HepG2 (cell line): ENCODE data around the gene TLR4. TPM values are rescaled to one million over a fixed set of nuclear protein-coding genes. Genes with fewer than 3 reads are reported as not detected.

Experiments used
- ATAC-seq: fragments of 200-7000 bp; cut with Tn5 transposase; 3 replicates; pipeline ENCODE4 v1.9.1; 2020; ENCODE audit warnings: mild to moderate bottlenecking, moderate library complexity
- BruUV-seq: library from RNA; stranded (reverse); fragments of 400-500 nt; replicated peaks from 2 replicates; lab custom pipeline; 2021; lab: Mats Ljungman, UMichigan
- CTCF ChIA-PET: fragments of 300-600 bp; formaldehyde crosslinking; extraction: SDS; loops from one replicate; lab custom pipeline; 2021; ENCODE audit warnings: low total read pairs, inconsistent platforms, low intra/inter-chr PET ratio; lab: Yijun Ruan, JAX
- POLR2A ChIA-PET: fragments of 350-600 bp; sonication (Branson Sonifier 250); formaldehyde crosslinking; loops from one replicate; lab custom pipeline; 2020; ENCODE audit warnings: antibody characterized with exemption, inconsistent platforms; lab: Yijun Ruan, JAX
- DNase-seq: peaks from one replicate; pipeline ENCODE4 v3.0.0-alpha.2; 2015; ENCODE audit warnings: low spot score
- FAIRE-seq: peaks from 3 replicates; lab custom pipeline; 2011; peaks lifted over from hg19 to GRCh38; lab: Jason Lieb, UNC
- H2AFZ ChIP-seq: one replicate; pipeline ENCODE4 v1.6.1; 2011; ENCODE audit warnings: low read length, inconsistent platforms
- H3K27ac ChIP-seq: fragments of 300-600 bp; 3 replicates; pipeline ENCODE4 v1.8.0; 2011; ENCODE audit warnings: mixed run types, mild to moderate bottlenecking, mixed read lengths, low read length, inconsistent platforms; ENCODE audit not compliant: insufficient read depth; ENCODE audit errors: extremely low read length
- H3K27me3 ChIP-seq, 2 experiments: fragments of 200-600 bp in 1 of 2; 2 replicates in 1 of 2; 3 replicates in 1 of 2; pipeline versions ENCODE4 v1.6.0 to v1.8.0; 2011; ENCODE audit warnings: low read length in 2 of 2, mild to moderate bottlenecking in 2 of 2, moderate library complexity in 2 of 2, inconsistent platforms in 1 of 2; ENCODE audit not compliant: insufficient read depth in 2 of 2, control insufficient read depth in 1 of 2
- H3K36me3 ChIP-seq, 2 experiments: fragments of 200-600 bp in 1 of 2; replicated peaks in 1 of 2; 2 replicates in 1 of 2; 3 replicates in 1 of 2; pipeline versions ENCODE4 v1.5.1 to v1.8.0; 2011; ENCODE audit warnings: low read length in 2 of 2, inconsistent platforms in 1 of 2; ENCODE audit not compliant: insufficient read depth in 2 of 2, control insufficient read depth in 1 of 2
- H3K4me1 ChIP-seq: 2 replicates; pipeline ENCODE4 v1.5.1; 2012; ENCODE audit warnings: low read length, inconsistent platforms; ENCODE audit not compliant: insufficient read depth
- H3K4me2 ChIP-seq: 2 replicates; pipeline ENCODE4 v1.6.0; 2011; ENCODE audit warnings: low read depth, low read length, inconsistent platforms
- H3K4me3 ChIP-seq, 3 experiments: fragments of 200-600 bp in 1 of 3; sonication (generic), shearing (Covaris generic) in 1 of 3; replicated peaks in 1 of 3; 2 replicates each; pipeline ENCODE4 v1.5.1; 2011 to 2016; ENCODE audit warnings: low read length in 3 of 3, inconsistent platforms in 2 of 3, low read depth in 2 of 3, mild to moderate bottlenecking in 2 of 3, control low read depth in 1 of 3, mixed read lengths in 1 of 3; ENCODE audit not compliant: insufficient read depth in 1 of 3
- H3K79me2 ChIP-seq: one replicate; pipeline ENCODE4 v1.6.1; 2011; ENCODE audit warnings: low read length, inconsistent platforms; ENCODE audit not compliant: insufficient read depth
- H3K9ac ChIP-seq: 2 replicates; pipeline ENCODE4 v1.6.0; 2011; ENCODE audit warnings: mild to moderate bottlenecking, low read depth, low read length, inconsistent platforms; ENCODE audit not compliant: insufficient read depth
- H3K9me3 ChIP-seq: 2 replicates; pipeline ENCODE4 v1.5.1; 2012; ENCODE audit warnings: mild to moderate bottlenecking, low read length
- H4K20me1 ChIP-seq: 2 replicates; pipeline ENCODE4 v1.6.0; 2011; ENCODE audit warnings: inconsistent platforms, mild to moderate bottlenecking, low read length, moderate library complexity; ENCODE audit not compliant: insufficient read depth
- ADNP ChIP-seq: sonication (generic); formaldehyde crosslinking; IDR thresholded peaks from 2 replicates; pipeline ENCODE4 v1.4.0; 2020; ENCODE audit warnings: missing genetic modification reagents
- CEBPB ChIP-seq: IDR thresholded peaks from 2 replicates; pipeline ENCODE4 v1.6.1; 2011; ENCODE audit warnings: low read depth, low read length, improper control_type of control experiment, borderline replicate concordance
- HOXA5 ChIP-seq: sonication (generic); formaldehyde crosslinking; IDR thresholded peaks from 2 replicates; pipeline ENCODE4 v1.4.0; 2020; ENCODE audit warnings: missing genetic modification reagents
- MIXL1 ChIP-seq: IDR thresholded peaks from 2 replicates; pipeline ENCODE4 v1.6.1; 2016
- MYNN ChIP-seq: sonication (generic); formaldehyde crosslinking; IDR thresholded peaks from 2 replicates; pipeline ENCODE4 v1.4.0; 2020; ENCODE audit warnings: mild to moderate bottlenecking, low read depth, missing genetic modification reagents
- NR2F1 ChIP-seq, 2 experiments: fragments of 450-650 bp in 1 of 2; formaldehyde crosslinking in 1 of 2; IDR thresholded peaks; 2 replicates each; pipeline versions ENCODE4 v1.5.0 to v1.6.1; 2016 to 2020; ENCODE audit warnings: mild to moderate bottlenecking in 1 of 2, missing compliant biosample characterization in 1 of 2, missing genetic modification reagents in 1 of 2, moderate library complexity in 1 of 2
- PCBP2 ChIP-seq: fragments of 200-400 bp; formaldehyde crosslinking; optimal IDR thresholded peaks from 2 replicates; pipeline ENCODE3; 2018; ENCODE audit warnings: low read length, low read depth; ENCODE audit not compliant: poor library complexity, severe bottlenecking
- RNF2 ChIP-seq: fragments of 450-650 bp; conservative IDR thresholded peaks from 2 replicates; pipeline ENCODE4 v1.6.1; 2016; ENCODE audit warnings: low read depth
- TBL1XR1 ChIP-seq: fragments of 150-350 bp; IDR thresholded peaks from 2 replicates; pipeline ENCODE4 v1.6.1; 2014; ENCODE audit warnings: borderline replicate concordance, low read length; ENCODE audit not compliant: partially characterized antibody
- TOPORS ChIP-seq: sonication (generic); formaldehyde crosslinking; IDR thresholded peaks from 2 replicates; pipeline ENCODE4 v1.8.0; 2023; ENCODE audit warnings: mild to moderate bottlenecking, missing genetic modification reagents
- ZFP37 ChIP-seq: sonication (generic); formaldehyde crosslinking; IDR thresholded peaks from 2 replicates; pipeline ENCODE4 v1.4.0; 2020; ENCODE audit warnings: missing genetic modification reagents, borderline replicate concordance
- ZNF343 ChIP-seq: sonication (generic); formaldehyde crosslinking; IDR thresholded peaks from 2 replicates; pipeline ENCODE4 v1.4.0; 2020; ENCODE audit warnings: mild to moderate bottlenecking, missing genetic modification reagents
- ZNF792 ChIP-seq: IDR thresholded peaks from 2 replicates; pipeline ENCODE4 v1.6.1; 2016
- ZZZ3 ChIP-seq: sonication (generic); formaldehyde crosslinking; IDR thresholded peaks from 2 replicates; pipeline ENCODE4 v1.4.0; 2020; ENCODE audit warnings: missing genetic modification reagents, mild to moderate bottlenecking, borderline replicate concordance
- whole genome bisulfite sequencing: methylation state at CpG from one replicate; pipeline ENCODE4 v1.1.6; 2017; ENCODE audit warnings: low lambda C conversion rate; 5-methylcytosine and 5-hydroxymethylcytosine counted together
- in situ Hi-C: cut with HindIII; loops from 2 replicates; pipeline ENCODE4 v1.10.0; 2017; ENCODE audit warnings: low pct_unique_long_range_greater_than_20kb; ENCODE audit not compliant: extremely low pct_ligation_motif_present
- intact Hi-C: fragments of 100-400 bp; cut with micrococcal nuclease; formaldehyde crosslinking; loops from one replicate; pipeline ENCODE4 v1.10.0; 2022; ENCODE audit not compliant: unreplicated experiment
- polyA plus RNA-seq, 8 experiments: library from polyadenylated mRNA; depleted of rRNA in 3 of 8; stranded (reverse) in 7 of 8; unstranded in 1 of 8; fragments of >200 nt; fragmentation: Illumina TruSeq in 4 of 8; extraction: Trizol in 4 of 8; gene quantifications; 2 replicates each; pipeline versions ENCODE4 v1.2.1 to v1.2.3, GENCODE V29; 2011 to 2016; ENCODE audit warnings: low read depth in 4 of 8, missing spikeins in 1 of 8, mixed read lengths in 1 of 8; ENCODE audit not compliant: insufficient read depth in 1 of 8
- total RNA-seq, 5 experiments: library from RNA; depleted of rRNA; stranded (reverse); fragments of >200 nt; fragmentation: Illumina TruSeq; extraction: Trizol; gene quantifications; 2 replicates each; pipeline ENCODE4 v1.2.3, GENCODE V29; 2016; ENCODE audit warnings: low read depth in 1 of 5
- TF ChIP-seq, protein P1 (sequence below): sonication (generic); formaldehyde crosslinking; IDR thresholded peaks from 2 replicates; pipeline ENCODE4 v1.4.0; 2020; ENCODE audit warnings: missing genetic modification reagents
- TF ChIP-seq, protein P2 (sequence below): sonication (generic); formaldehyde crosslinking; IDR thresholded peaks from 2 replicates; pipeline ENCODE4 v1.8.0; 2022; ENCODE audit warnings: missing genetic modification reagents, low read depth, mild to moderate bottlenecking, borderline replicate concordance
- TF ChIP-seq, protein P3 (sequence below): IDR thresholded peaks from 2 replicates; pipeline ENCODE4 v1.6.1; 2016; ENCODE audit warnings: control low read depth
- TF ChIP-seq, protein P4 (sequence below): sonication (generic); formaldehyde crosslinking; IDR thresholded peaks from 2 replicates; pipeline ENCODE4 v1.4.0; 2020; ENCODE audit warnings: missing genetic modification reagents

TLR4 gene
- total and polyA plus RNA-seq, 2 of the 13 experiments (the other 11 are each of a cell fraction or from before 2014, with no cell fraction given), result 0.07 to 0.22 TPM

- POLR2A ChIA-PET, result no interaction called here
Observed at GRCh38 chr9:117725426-117725887, 21.3 kb downstream of the TLR4 start.

More at GRCh38 chr9:117725426-117725887, 21.3 kb downstream of the TLR4 start:
- CTCF ChIA-PET, result no interaction called here
- WGBS, result 29% methylated on average over 2 of the region's 2 CpGs
- Histone ChIP-seq H2AFZ (no peak overlapping the region), H3K27ac (no peak overlapping the region), H3K9ac (no peak overlapping the region), H4K20me1 (no peaks in the 10 kb centered on the region), H3K36me3 (no peaks in the 10 kb centered on the region), H3K79me2 (no peaks in the 10 kb centered on the region), H3K4me2 (no peak overlapping the region), H3K27me3 (no peaks in the 10 kb centered on the region), H3K4me3 (no peak overlapping the region), H3K9me3 (no peaks in the 10 kb centered on the region), H3K4me1 (no peaks in the 10 kb centered on the region)
- BruUV-seq, result no TSS peak
- in situ Hi-C loops (no loop called here), intact Hi-C loops (no loop called here)
- no peak for DNase-seq
- FAIRE-seq, result no peak
- no peak for ATAC-seq
- no peak for TF ChIP-seq ZZZ3 (CRISPR knock-in tag)
- TF ChIP-seq, protein P1, sequence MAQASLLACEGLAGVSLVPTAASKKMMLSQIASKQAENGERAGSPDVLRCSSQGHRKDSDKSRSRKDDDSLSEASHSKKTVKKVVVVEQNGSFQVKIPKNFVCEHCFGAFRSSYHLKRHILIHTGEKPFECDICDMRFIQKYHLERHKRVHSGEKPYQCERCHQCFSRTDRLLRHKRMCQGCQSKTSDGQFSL, result no peak
- no peak for TF ChIP-seq ZNF792 (CRISPR knock-in tag)
- TF ChIP-seq ZNF343 (CRISPR knock-in tag), result no peak
- TF ChIP-seq MIXL1, result no peak
- TF ChIP-seq, protein P2, sequence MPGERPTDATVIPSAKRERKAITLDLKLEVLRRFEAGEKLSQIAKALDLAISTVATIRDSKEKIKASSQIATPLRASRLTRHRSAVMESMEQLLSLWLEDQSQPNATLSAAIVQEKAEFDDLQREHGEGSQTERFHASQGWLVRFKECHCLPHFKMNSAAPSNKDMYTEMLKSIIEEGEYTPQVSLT, result no peak
- TF ChIP-seq, protein P3, sequence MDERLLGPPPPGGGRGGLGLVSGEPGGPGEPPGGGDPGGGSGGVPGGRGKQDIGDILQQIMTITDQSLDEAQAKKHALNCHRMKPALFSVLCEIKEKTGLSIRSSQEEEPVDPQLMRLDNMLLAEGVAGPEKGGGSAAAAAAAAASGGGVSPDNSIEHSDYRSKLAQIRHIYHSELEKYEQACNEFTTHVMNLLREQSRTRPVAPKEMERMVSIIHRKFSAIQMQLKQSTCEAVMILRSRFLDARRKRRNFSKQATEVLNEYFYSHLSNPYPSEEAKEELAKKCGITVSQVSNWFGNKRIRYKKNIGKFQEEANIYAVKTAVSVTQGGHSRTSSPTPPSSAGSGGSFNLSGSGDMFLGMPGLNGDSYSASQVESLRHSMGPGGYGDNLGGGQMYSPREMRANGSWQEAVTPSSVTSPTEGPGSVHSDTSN (CRISPR knock-in tag), result no peak
- TF ChIP-seq ADNP (CRISPR knock-in tag), result no peak
- no peak for TF ChIP-seq MYNN (CRISPR knock-in tag)
- no peak for TF ChIP-seq PCBP2
- TF ChIP-seq HOXA5, result no peak
- TF ChIP-seq, protein P4, sequence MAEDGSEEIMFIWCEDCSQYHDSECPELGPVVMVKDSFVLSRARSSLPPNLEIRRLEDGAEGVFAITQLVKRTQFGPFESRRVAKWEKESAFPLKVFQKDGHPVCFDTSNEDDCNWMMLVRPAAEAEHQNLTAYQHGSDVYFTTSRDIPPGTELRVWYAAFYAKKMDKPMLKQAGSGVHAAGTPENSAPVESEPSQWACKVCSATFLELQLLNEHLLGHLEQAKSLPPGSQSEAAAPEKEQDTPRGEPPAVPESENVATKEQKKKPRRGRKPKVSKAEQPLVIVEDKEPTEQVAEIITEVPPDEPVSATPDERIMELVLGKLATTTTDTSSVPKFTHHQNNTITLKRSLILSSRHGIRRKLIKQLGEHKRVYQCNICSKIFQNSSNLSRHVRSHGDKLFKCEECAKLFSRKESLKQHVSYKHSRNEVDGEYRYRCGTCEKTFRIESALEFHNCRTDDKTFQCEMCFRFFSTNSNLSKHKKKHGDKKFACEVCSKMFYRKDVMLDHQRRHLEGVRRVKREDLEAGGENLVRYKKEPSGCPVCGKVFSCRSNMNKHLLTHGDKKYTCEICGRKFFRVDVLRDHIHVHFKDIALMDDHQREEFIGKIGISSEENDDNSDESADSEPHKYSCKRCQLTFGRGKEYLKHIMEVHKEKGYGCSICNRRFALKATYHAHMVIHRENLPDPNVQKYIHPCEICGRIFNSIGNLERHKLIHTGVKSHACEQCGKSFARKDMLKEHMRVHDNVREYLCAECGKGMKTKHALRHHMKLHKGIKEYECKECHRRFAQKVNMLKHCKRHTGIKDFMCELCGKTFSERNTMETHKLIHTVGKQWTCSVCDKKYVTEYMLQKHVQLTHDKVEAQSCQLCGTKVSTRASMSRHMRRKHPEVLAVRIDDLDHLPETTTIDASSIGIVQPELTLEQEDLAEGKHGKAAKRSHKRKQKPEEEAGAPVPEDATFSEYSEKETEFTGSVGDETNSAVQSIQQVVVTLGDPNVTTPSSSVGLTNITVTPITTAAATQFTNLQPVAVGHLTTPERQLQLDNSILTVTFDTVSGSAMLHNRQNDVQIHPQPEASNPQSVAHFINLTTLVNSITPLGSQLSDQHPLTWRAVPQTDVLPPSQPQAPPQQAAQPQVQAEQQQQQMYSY (CRISPR knock-in tag), result no peak
- TF ChIP-seq TOPORS (CRISPR knock-in tag), result no peak
- TF ChIP-seq CEBPB, result no peak
- no peak for TF ChIP-seq NR2F1 (CRISPR knock-in tag; IDR thresholded peaks at IDR 0.05)
- no peak for TF ChIP-seq RNF2
- no peak for TF ChIP-seq TBL1XR1
- no peak for TF ChIP-seq ZFP37 (CRISPR knock-in tag)
